Stimulated activated CD4-positive, alpha-beta T cell treated with anti-CD3 and anti-CD28 coated beads, Interleukin-12 subunit alpha, Interleukin-12 subunit beta, amount 100 ng/mL, for 24 hours (primary cell): Measurements from ENCODE around the gene TNPO3.

ENCODE experiments used
- DNase-seq, 2 experiments: peaks; one replicate each; pipeline ENCODE4 v3.0.0-alpha.2; 2020; ENCODE audit warnings: low read depth in 2 of 2

Gene TNPO3

DNA sequence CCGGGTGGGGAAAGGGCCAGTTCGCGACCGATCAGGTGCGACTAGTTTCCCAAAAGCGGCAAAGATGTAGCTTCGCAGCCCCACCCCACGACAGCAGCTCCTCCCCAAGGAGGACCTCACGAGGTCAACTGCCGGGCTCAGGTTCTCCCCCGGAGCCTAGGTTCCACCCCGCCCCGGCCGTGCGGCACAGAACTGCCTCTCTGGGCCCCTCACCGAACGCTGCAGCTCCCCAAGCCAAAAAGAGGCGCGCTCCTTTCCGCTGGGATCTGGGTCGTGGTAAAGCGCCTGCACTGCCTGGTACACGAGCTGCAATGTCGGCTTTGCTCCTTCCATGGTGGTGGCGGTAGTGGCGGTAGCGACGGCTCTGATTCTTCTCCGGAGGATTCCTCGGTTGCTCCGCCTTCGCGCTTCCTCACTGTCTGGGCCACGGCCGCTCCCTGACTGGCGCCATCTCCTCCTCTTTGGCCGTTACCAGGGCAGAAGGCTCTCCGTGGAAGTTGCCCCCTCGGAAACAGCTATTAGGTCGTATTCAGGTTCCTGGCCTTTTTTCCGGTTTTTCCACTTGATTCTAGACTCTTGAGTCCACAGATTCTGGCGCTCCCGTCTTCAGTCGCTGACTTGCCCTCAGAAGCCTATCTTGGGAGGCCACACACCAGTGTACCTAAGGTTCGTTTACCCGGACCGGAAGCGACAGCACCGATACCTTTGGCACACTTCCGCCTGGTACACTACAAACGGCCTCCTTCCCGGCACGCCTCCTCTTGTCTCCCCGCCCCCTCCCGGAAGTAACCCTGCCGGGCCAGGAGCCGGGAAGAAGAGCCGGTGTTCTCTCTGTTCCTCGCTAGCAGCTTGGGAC is at the start of gene TNPO3:
Gene TNPO3, minus strand, starts transcription at position 674 of the 856 bp plus-strand sequence. Its CDS starts 341 bp downstream, at position 333.
- DNase-seq: peak; percentile 81 to 96

DNA sequence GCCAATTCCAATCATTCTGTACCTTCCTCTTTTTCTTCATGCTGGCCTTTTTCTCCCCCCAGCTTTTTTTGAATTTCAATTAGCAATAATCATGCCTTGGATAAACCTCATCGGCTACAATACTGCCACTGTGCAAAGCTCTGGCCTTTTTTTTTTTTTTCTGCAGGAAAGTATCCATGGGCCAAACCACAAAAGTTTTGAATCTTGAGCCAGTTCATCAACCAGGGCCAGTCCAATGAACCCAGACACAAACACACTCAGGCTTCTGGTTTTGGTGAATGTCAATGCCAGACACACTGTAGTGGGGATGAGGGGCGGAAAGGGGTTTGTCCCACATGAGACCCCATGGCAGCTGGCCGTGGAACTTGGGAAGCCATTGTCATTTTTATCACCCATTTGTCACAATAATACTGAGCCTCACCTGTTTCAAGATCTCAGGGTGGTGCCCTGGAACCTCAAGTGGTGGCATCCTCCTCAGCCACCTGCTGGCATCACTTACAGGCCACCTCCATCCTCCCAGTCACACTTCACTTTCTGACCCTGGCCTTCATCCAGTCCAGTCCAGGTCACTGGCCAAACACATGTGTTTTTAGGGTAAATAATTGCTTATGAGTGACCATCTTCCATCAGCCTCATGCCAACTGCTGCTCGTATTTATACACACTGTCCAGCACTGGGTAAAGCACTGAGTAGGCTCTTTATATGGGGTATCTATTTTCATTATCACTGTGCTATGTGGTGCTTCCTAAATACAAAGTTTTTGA is 48.8 kb upstream of the TNPO3 start:
- no peak for DNase-seq

DNA sequence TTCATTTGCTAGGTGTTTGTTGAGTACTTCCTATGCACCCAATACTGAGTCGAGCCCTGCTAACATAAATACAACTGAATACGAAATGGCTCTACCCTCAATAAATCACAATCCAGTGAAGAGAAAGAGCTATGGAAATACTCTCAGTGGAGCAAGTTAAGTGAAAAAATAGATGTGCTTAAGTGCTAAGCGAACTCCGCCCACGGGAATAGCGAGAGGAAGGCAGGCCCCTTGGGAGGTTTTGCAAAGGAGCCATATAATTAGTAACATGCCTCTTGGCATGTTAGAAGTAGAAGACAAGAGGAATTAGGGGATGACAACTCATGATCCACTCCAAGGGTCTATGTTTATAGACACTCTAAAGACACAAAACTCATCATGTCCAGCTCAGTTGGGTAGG is 46.8 kb upstream of the TNPO3 start:
- no peak for DNase-seq

DNA sequence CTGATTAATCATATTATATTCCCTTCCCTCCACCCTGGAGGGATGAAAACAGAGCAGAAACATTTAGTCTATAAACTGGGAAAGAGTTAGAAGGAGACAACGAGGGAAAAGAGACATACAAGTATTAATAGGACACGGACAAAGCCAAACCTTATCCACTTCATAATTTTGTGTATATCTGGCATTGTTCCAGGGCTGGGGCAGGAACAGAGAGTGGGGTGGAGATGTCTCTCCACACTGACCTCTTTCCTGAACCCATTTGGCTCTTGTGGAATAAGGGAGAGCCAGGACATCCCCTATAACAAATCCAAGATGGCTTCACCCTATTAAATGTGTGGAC is 45.9 kb upstream of the TNPO3 start:
- no peak for DNase-seq

DNA sequence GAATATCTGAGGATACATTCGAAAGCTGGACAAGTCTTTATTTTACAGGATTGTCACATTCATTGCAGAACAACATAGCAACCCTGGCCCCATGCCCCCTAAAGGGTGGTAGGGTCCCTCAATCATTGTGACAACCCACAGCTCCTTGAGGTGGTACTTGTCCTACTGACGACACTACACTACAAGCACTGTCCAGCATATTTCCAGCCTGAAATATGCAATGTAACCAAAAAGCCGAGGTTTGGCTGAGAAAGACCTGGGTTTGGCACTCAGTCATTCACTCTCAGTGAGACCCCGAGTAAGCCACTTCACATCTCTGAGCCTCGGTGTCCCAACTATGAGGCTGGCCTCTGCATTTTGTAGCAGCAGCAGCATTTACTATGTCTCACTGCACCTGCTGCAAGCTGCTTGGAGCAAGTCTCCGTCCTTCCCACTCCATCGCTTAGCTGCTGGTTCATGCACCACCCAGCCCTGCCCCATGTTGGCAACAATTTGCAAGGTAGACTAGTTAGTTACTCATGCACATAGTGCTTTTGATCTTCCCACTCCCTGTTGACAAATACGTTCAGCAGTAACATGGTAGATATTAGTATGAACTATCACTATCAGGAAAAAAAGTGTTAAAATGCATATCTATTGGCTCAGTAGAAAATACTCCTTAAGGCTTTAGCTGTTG is 43.6 kb upstream of the TNPO3 start:
- no peak for DNase-seq

DNA sequence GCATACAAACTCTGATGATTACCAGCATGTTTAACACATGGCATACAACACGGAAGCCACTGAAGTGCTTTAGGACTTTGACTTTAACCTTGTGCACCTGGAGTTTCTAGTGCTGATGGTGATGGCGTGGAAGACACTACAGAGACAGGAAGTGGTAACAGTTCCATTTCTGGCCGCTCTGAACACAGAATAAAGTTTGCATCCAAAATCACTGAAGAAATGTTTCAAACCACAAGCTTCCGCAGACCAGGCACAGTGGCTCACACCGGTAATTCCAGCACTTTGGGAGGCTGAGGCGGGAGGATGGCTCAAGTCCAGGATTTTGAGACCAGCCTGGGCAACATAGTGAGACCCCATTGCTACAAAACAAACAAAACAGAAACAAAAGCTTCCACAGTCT is 40.3 kb upstream of the TNPO3 start:
- DNase-seq: no peak

DNA sequence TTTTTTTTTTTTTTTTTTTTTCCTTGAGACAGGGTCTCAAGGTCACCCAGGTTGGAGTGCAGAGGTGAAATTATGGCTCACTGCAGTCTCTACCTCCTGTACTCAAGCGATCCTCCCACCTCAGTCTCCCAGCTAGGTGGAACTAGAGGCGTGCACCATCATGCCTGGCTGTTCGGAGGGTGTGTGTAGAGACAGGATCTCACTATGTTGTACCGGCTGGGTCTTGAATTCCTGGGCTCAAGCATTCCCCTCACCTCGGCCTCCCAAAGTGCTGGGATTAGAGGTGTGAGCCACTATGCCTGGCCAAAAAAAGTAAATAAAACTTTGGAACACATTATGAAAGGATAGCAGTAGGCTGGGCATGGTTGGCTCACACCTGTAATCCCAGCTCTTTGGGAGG is 39.6 kb upstream of the TNPO3 start:
- no peak for DNase-seq

DNA sequence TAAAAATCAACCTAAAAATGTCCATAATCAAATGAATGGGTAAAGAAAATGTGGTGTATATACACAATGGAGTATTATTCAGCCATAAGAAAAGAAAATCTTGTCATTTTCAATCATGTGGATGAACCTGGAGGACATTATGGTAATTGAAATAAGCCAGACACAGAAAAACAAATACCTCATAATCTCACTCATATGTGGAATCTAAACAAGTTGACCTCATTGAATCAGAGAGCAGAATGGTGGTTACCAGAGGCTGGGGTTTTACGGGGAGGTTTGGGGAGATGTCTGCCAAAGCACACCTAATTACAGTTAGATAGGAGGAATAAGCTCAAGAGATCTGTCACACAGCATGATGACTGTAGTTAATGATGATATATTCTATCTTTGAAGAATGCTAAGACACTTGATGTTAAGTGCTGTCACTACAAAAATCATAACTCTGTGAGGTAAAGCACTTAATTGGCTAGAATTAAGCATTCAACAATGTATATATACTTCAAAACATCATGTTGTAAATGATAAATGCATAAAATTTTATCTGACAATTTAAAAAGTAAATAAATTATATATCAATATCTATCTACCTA is 39.1 kb upstream of the TNPO3 start:
- DNase-seq: no peak

DNA sequence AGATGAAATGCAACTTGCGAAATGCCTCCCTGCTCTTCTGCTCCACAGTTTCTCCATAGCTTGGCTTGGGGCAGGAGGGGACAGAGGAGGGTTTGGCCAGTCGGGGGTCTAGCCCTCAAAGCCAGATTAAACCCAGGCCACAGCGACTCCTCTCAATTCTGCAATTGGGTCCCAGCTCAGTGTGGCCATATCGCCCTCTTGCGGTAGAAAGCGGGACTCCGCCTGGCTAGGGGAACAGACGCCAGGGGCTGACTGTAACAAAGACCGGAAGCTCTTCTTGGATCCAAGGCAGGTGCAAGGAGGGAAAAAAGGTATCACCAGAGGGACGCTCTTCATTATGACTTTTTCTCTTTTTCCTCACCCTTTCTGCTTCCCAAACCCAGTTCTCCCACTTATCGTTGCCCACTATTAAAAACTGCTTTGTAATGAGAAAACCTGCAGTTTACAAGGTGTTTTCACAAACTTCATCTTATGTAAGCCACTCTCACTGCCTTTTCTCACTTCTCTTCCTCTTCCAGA is 36.6 kb upstream of the TNPO3 start:
- DNase-seq: peak; percentile 77 to 92

DNA sequence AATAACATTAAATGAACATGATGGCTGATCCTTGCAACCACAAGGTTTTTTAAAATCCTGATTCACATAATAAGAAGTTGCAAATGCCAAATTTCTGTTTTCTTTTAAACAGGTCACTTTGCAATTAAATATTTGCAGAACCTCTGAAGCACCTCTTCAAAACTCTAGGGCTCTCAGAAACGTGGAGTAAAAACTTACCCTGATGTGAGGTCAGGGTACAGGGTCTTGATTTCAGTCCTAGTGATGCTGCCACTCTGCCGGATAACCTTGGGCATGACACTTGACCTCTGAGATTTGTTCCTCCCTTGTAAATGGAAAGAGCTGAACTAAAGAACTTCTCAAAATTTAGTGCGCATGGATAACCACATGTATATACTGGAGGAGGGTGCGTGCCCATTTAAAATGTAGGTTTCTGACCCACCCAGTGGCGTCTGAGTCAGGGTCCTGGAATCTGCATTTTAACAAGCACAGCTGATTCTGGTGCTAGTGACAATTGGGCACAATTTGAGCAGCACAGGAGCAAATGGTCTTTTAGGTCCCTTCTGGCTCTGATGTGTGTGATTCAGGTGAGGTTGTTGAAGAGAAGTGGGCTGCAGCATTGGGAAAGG is 35.5 kb upstream of the TNPO3 start:
- DNase-seq: no peak

DNA sequence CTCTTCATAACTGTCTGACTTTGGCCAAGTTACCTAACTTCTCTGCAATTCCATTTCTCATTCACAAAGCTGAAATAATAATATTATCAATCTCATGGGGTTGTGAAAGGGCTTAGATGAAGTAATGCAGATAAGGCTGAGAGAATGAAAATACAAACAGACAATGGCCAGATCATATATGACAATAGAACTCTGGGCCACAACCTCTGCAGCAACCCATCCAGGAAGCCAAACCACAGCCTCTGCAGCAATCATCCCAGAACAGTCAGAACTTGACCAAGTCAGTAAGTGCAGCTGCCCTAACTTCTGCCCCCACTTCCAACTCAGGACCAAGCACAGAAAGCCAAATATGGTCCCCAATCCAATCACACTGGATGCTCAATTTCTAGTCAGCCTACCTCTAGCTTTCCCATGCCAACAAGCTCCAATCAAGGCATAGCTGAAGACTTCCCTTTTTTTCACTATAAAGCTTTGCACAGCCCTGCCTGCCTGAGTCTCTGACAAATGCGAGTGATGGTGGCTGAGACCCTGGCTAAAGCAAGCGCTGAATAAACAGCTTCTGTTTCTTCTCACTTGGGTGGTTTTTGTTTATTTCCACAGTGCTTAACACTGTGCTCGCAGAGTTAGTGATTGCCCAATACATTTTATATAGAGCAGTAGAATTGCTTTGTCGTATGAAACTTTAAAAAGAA is 34.8 kb upstream of the TNPO3 start:
- no peak for DNase-seq

DNA sequence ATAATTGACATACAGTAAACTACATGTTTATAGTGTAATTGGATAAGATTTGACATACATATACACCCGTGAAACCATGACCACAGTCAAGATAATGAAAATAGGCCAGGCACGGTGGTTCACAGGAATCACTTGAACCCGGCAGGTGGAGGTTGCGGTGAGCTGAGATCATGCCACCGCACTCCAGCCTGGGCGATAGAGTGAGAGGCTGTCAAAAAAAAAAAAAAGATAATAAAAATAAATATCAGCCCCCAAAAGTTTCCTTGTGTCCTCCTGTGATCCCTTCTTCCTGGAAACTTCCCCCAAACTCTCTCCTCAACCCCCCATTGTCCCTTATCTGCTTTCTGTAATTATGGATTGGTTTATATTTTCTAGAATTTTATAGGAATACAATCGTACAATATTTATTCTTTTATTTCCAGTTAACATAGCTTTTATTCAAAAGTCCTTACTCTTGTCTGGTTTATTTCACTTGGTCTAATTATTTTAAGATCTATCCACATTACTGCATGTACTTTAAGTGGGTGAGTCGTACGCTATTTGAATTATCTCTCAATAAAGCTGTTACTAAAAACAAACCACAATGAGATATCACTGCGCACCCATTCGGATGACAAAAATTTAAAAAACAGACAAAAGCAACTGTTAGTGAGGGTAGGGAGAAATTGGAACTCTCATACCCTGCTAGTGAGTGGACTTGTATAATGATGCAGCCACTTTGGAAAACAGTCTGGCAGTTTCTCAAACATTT is 30.1 kb upstream of the TNPO3 start:
- DNase-seq: no peak

DNA sequence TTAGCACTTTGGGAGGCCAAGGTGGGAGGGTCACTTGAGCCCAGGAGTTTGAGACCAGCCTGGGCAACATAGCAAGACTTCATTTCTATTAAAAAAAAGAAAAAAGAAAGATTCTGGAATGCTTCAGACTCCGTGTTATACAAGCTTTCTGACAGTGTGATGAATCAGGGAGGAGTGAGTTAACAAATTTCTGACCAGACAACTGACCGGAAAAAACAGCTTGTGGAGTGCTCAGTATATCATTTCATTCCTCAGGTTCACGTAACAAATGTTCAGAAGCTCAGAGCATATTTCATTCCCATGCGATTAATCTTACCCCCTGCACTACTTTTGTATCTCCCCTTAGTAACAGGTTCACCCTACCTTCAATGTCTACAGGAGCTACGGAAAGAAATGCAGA is 28.6 kb upstream of the TNPO3 start:
- DNase-seq: no peak

DNA sequence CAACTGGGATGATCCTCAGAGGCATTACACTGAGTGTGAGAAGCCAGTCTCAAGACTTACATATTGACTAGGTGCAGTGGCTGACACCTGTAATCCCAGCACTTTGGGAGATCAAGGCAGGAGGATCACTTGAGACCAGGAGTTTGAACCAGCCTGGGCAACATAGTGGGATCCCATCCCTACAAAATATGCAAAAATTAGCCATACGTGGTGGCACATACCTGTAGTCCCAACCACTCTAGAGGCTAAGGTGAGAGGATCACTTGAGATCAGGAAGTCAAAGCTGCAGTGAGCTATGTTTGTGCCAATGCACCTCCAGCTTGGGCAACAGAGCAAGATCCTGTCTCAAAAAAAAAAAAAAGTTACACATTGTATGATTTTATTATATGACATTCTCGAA is 23.5 kb upstream of the TNPO3 start:
- no peak for DNase-seq

DNA sequence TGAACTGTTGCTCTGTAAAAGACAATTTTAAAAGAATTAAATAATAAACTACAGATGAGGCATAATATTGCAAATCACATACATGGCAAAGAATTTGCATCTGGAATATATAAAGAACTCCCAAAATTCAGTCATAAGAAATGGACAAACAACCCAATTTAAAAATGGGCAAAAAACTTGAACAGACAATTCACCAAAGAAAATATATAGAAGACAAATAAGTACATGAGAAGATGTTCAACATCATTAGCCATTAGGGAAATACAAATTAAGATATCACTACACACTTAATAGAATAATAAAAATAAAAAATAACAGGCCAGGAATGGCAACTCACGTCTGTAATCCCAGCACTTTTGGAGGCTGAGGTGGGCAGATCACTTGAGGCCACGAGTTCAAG is 22.0 kb upstream of the TNPO3 start:
- DNase-seq: no peak

DNA sequence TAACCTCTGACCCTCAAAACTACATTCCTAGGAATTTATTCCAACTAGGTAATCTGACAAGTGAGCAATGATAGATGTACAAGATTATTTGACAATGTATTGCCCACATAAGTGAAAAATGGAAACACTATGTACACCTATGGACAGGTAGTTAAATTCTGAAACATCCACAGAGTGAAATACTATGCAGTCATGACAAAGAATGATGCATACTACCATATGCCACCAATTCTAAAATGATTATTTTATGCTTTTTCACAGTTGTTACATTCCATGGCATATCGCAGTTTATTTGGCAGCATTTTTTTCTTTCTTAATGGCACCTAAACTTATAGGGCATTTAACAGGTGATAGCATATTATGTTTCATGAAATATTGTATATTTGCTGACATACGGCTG is 20.1 kb upstream of the TNPO3 start:
- DNase-seq: no peak

DNA sequence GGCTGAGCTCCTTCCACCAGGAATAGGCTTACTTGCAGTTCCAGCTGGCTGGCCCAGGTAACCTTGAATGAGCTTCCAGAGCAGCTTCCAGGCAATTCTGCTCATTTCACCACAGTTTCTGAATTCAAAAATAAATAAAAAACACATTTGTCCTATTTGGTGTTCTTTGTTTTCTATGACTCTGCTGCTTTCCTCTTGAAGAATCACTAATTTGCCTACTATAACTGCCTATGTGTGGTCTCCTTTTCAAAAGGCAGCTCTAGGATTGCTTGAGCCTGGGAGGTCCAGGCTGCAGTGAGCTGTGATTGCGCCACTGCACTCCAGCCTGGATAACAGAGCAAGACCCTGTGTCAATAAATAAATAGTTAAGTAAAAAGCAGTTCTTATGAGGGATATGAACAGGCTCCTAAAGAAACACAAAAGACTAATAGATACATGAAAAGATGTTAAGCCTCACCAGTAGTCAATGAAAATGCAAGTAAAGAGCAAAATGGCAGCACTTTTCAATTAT is 19.5 kb upstream of the TNPO3 start:
- no peak for DNase-seq

DNA sequence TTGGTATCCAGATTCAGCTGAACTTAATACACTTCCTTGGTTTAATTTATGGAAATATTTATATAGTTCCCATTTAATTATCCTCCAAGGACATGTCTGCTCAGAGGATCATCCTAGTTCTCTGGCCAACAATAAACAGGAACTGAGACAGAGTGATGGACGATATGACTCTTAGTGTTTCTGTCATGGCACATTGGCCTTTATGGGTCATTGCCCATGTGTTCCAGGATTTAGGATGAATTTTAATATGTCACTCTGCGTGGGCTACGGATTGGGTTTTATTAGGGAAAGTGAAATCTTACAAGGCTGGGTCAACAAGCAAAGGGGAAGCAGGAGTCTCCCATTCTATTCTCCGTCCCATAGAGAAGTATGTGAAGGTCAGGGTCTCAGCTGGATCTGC is 18.8 kb upstream of the TNPO3 start:
- DNase-seq: no peak

DNA sequence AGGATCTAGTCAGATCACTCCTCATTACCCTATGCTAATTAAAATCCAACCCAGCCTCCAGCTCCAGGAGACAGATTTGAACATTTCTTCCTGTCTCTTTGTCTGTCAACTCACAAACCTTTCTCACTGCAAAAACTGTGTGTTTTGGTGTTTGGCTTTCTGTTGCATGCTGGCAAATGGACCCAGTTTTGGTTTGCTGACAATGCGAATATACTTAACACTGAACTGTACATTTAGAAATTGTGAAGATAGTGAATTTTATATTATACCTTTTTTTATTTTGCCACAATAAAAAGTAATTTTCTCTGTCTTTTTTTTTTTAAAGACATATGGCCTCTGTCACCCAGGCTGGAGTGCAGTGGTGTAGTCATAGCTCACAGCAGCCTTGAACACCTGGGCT is 18.3 kb upstream of the TNPO3 start:
- DNase-seq: no peak

DNA sequence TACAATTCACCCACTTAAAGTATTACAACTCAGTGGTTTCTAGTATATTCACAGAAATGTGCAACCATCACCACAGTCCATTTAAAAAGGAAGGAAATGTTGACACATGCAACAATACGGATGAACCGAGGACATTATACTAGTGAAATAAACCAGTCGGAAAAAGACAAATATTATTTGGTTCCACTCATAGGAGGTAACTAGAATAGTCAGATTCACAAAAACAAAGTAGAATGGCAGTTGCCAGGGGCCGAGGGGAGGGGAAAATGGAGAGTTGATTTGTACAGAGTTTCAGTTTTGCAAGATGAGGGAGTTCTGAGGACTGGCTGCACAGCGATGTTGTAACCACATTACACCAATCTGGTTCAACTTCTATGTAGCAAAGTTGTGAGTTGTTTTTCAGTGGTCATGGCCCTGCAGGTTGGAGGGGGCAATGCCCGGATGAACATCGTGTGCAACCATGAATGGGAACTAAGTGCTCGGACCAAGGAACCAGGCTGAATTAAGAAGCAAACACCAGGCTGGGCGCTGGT is 17.6 kb upstream of the TNPO3 start:
- no peak for DNase-seq
